ENCODE data around the gene ACKR1.

The ACKR1 gene

GRCh38 chr1:159204161-159205141 lies at the start of gene ACKR1:
ACKR1 (plus strand) TSS chr1:159204875; CDS start chr1:159204960, 85 bp downstream.
- no peak for DNase-seq

- peak; percentile 71 for DNase-seq
Observed at GRCh38 chr1:159161001-159161718, 43.5 kb upstream of the ACKR1 start.

GRCh38 chr1:159161719-159162026 lies 43.0 kb upstream of the ACKR1 start:
- no peak for DNase-seq

GRCh38 chr1:159162516-159163265 lies 42.0 kb upstream of the ACKR1 start:
- no peak for DNase-seq

- peak; percentile 62 for DNase-seq
Observed at GRCh38 chr1:159163614-159164228, 41.0 kb upstream of the ACKR1 start.

GRCh38 chr1:159168043-159168442 lies 36.6 kb upstream of the ACKR1 start:
- no peak for DNase-seq

- DNase-seq: no peak
Observed at GRCh38 chr1:159170639-159171038, 34.0 kb upstream of the ACKR1 start.

GRCh38 chr1:159171254-159171687 lies 33.4 kb upstream of the ACKR1 start, which contains the start of gene CADM3:
CADM3 (plus strand) TSS chr1:159171615; CDS start chr1:159171766, 151 bp downstream.
- DNase-seq: peak; percentile 59

- no peak for DNase-seq
Observed at GRCh38 chr1:159171688-159172501, 32.8 kb upstream of the ACKR1 start.

- no peak for DNase-seq
Observed at GRCh38 chr1:159172614-159173291, 31.9 kb upstream of the ACKR1 start.

GRCh38 chr1:159173320-159173719 lies 31.4 kb upstream of the ACKR1 start:
- DNase-seq: no peak

GRCh38 chr1:159175571-159175970 lies 29.1 kb upstream of the ACKR1 start:
- DNase-seq: no peak

GRCh38 chr1:159177272-159177907 lies 27.3 kb upstream of the ACKR1 start:
- no peak for DNase-seq

- no peak for DNase-seq
Observed at GRCh38 chr1:159179906-159180305, 24.8 kb upstream of the ACKR1 start.

- DNase-seq: no peak
Observed at GRCh38 chr1:159180516-159180915, 24.2 kb upstream of the ACKR1 start.

GRCh38 chr1:159181328-159182024 lies 23.2 kb upstream of the ACKR1 start:
- no peak for DNase-seq

- DNase-seq: no peak
Observed at GRCh38 chr1:159184201-159184600, 20.5 kb upstream of the ACKR1 start.

- no peak for DNase-seq
Observed at GRCh38 chr1:159185121-159185520, 19.6 kb upstream of the ACKR1 start.

GRCh38 chr1:159187033-159187432 lies 17.6 kb upstream of the ACKR1 start:
- no peak for DNase-seq
